PC-9 (cell line): ENCODE data around the gene HSPB8.

Experiments used
- CTCF ChIP-seq: fragments of 200-600 bp; sonication (generic); conservative IDR thresholded peaks from 2 replicates; pipeline ENCODE4 v1.6.1; 2017; ENCODE audit warnings: mixed run types, antibody characterized with exemption, mild to moderate bottlenecking, moderate library complexity
- EZH2 ChIP-seq: fragments of 200-600 bp; sonication (generic); IDR thresholded peaks from 2 replicates; pipeline ENCODE4 v1.8.0; 2017; ENCODE audit warnings: antibody characterized with exemption, low read depth

- TF ChIP-seq CTCF (no peak), EZH2 (no peak)
Measured at GRCh38 chr12:119230807-119231206, 52.1 kb downstream of the HSPB8 start.
